Heart left ventricle (tissue), 16 donors: ENCODE data around the gene PALLD. TPM values are rescaled to one million over a fixed set of nuclear protein-coding genes. Genes with fewer than 3 reads are reported as not detected.

Experiments used
- ATAC-seq, 4 donors: fragments of 200-7000 bp; cut with Tn5 transposase; one replicate each; pipeline ENCODE4 v1.9.1; 2020 to 2022; ENCODE audit warnings: moderate library complexity in 4 of 4, mild to moderate bottlenecking in 3 of 4, moderate number of reproducible peaks in 1 of 4
- DNase-seq, 5 donors: peaks; one replicate each; pipeline ENCODE4 v3.0.0-alpha.2; 2020
- H3K27ac ChIP-seq, 12 donors: fragments of 200-600 bp; sonication (generic) in 4 of 12; one replicate each; pipeline versions ENCODE4 v1.5.0 to v1.8.0; 2016 to 2022; ENCODE audit warnings: mild to moderate bottlenecking in 2 of 12
- H3K27me3 ChIP-seq, 9 donors: fragments of 200-600 bp; sonication (generic) in 2 of 9; one replicate each; pipeline versions ENCODE4 v1.5.1 to v1.8.0; 2016 to 2022; ENCODE audit warnings: mild to moderate bottlenecking in 3 of 9
- H3K36me3 ChIP-seq, 9 donors: fragments of 200-600 bp; sonication (generic) in 2 of 9; one replicate each; pipeline versions ENCODE4 v1.5.0 to v1.8.0; 2018 to 2022; ENCODE audit warnings: mild to moderate bottlenecking in 2 of 9
- H3K4me1 ChIP-seq, 12 donors: fragments of 200-600 bp; sonication (generic) in 4 of 12; one replicate each; pipeline versions ENCODE4 v1.5.0 to v1.8.0; 2016 to 2022; ENCODE audit warnings: mild to moderate bottlenecking in 3 of 12
- H3K4me3 ChIP-seq, 12 donors: fragments of 200-600 bp; sonication (generic) in 4 of 12; one replicate each; pipeline versions ENCODE4 v1.5.0 to v1.8.0; 2017 to 2022; ENCODE audit warnings: mild to moderate bottlenecking in 9 of 12, moderate library complexity in 4 of 12
- H3K9me3 ChIP-seq, 12 donors: fragments of 200-600 bp; sonication (generic) in 4 of 12; one replicate each; pipeline versions ENCODE4 v1.5.0 to v1.8.0; 2016 to 2022; ENCODE audit warnings: mild to moderate bottlenecking in 1 of 12
- POLR2A ChIP-seq, 2 donors: fragments of 450-650 bp; IDR thresholded peaks; one replicate each; pipeline ENCODE4 v1.6.1; 2017; ENCODE audit warnings: antibody characterized with exemption in 2 of 2, mild to moderate bottlenecking in 2 of 2, moderate library complexity in 2 of 2
- WGBS, 4 donors: extraction: QIAGEN DNeasy Blood & Tissue Kit in 2 of 4; methylation state at CpG; one replicate each; pipeline versions ENCODE4 v1.1.5 to v1.1.7; 2013 to 2018; 5-methylcytosine and 5-hydroxymethylcytosine counted together
- intact Hi-C, 10 donors: fragments of 100-400 bp; cut with DNase I; formaldehyde crosslinking; loops; one replicate each; pipeline versions ENCODE4 v1.11.1 to v1.14.2; 2022
- polyA plus RNA-seq, 2 donors: library from polyadenylated mRNA; stranded (reverse); fragments of 200-250 nt; gene quantifications; one replicate each; pipeline ENCODE4 v1.2.3, GENCODE V29; 2013
- total RNA-seq, 9 donors: library from RNA; depleted of rRNA in 2 of 9; stranded (reverse); fragments of >200 nt in 2 of 9; fragmentation: NEBNext Ultra II Directional in 3 of 9; extraction: Animal tissue kit (Norgen Biotek cat#: 25700) in 3 of 9; gene quantifications; one replicate each; pipeline versions ENCODE4 v1.1.0 to v1.2.4, GENCODE V29; 2016 to 2023
- TF ChIP-seq, protein P1 (sequence below), 12 donors: fragments of 200-600 bp; sonication (generic) in 4 of 12; IDR thresholded peaks; one replicate each; pipeline versions ENCODE4 v1.5.0 to v1.8.0; 2018 to 2022; ENCODE audit warnings: antibody characterized with exemption in 12 of 12, mild to moderate bottlenecking in 5 of 12
- donor health status: ischemic (EF 13 %, LVEDD 7.1; RV severe dilation, severe dysfunction).
- donor health status: healthy with polysubstance abuse.
- donor health status: DM: no; HTN: yes; CAD: no.
- donor health status: DM: no; HTN: no; CAD: no.
- donor health status: ischemic (EF 25% LVEDD 6.9; RV normal size, moderate dysfunction).
- donor health status: ischemic (EF 25% LVEDD 5.7; RV mildly dilated, moderate dysfunction).
- donor health status: healthy.
- donor health status: DM: yes; HTN: yes; CAD: no.
- donor health status: ischemic (EF 35%, LVEDD 5.7; RV mildly dilated, moderate dysfunction).
- donor health status: nonischemic (EF 11% LVEDD 7.7; RV severe dilation, severe dysfunction).
- donor health status: DM: yes; HTN: yes; CAD: no.
- donor health status: PGD.
- donor health status: ischemic (EF 29% LVEDD 5.4; RV normal size, mild dysfunction).
- donor health status: nonischemic (EF 23%, LVEDD 6.1; RV moderate dilation, normal function).

The PALLD gene
- total and polyA plus RNA-seq, 11 donors, result 193 to 1,428 (median 1,015) TPM

GRCh38 chr4:168618577-168619265, 121.9 kb downstream of the PALLD start:
- no peaks in the 10 kb centered on the region for H3K9me3 ChIP-seq
- H3K4me1 ChIP-seq, result peaks cover 0 to 70% (median 9%) of the 10 kb centered on the region in 12 donors
- H3K27ac ChIP-seq, result peak overlapping the region in 11 of 12 donors; percentile 18 to 91 (median 76)
- ATAC-seq (peak; percentile 69 to 82 (median 82)), DNase-seq (peak in 3 of 5 donors; percentile 36 to 45 (median 39))
- no peak overlapping the region for H3K4me3 ChIP-seq
- H3K36me3 ChIP-seq, result no peaks in the 10 kb centered on the region
- 62 to 71% (median 68%) methylated on average over 8 of the region's 8 CpGs for WGBS, 4 donors
- intact Hi-C loops, result no loop called here
- no peaks in the 10 kb centered on the region for H3K27me3 ChIP-seq
- TF ChIP-seq POLR2A (IDR thresholded peaks at IDR 0.05), result no peak
- TF ChIP-seq, protein P1, sequence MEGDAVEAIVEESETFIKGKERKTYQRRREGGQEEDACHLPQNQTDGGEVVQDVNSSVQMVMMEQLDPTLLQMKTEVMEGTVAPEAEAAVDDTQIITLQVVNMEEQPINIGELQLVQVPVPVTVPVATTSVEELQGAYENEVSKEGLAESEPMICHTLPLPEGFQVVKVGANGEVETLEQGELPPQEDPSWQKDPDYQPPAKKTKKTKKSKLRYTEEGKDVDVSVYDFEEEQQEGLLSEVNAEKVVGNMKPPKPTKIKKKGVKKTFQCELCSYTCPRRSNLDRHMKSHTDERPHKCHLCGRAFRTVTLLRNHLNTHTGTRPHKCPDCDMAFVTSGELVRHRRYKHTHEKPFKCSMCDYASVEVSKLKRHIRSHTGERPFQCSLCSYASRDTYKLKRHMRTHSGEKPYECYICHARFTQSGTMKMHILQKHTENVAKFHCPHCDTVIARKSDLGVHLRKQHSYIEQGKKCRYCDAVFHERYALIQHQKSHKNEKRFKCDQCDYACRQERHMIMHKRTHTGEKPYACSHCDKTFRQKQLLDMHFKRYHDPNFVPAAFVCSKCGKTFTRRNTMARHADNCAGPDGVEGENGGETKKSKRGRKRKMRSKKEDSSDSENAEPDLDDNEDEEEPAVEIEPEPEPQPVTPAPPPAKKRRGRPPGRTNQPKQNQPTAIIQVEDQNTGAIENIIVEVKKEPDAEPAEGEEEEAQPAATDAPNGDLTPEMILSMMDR (IDR thresholded peaks at IDR 0.05), result no peak

DNA sequence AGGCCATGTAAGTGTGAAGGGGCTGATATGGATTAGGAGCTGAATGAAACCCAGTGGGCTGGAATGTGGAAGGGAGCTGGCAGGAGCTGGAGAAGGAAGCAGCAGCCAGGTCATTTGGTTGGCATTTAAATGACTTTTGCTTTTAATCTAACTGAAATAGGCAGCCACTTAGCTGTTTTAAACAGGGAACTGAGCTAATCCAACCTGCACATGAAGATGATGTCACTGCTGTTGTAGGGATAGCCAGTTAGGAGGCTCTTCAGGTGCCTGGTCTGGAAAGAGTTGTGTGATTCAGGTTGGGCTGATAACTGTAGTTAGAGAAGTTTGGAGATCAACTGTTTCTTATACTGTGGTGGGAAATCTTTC, 122.4 kb downstream of the PALLD start:
- intact Hi-C loops, result no loop called here
- Histone ChIP-seq H3K9me3 (no peaks in the 10 kb centered on the region), H3K27ac (peak overlapping the region; percentile 18 to 91 (median 74)), H3K27me3 (no peaks in the 10 kb centered on the region), H3K36me3 (no peaks in the 10 kb centered on the region), H3K4me1 (peaks cover 0 to 71% (median 9%) of the 10 kb centered on the region in 12 donors), H3K4me3 (no peak overlapping the region)
- ATAC-seq (peak; percentile 68 to 89 (median 82)), DNase-seq (peak in 3 of 5 donors; percentile 25 to 36 (median 32))
- no peak for TF ChIP-seq POLR2A (IDR thresholded peaks at IDR 0.05)
- TF ChIP-seq, protein P1 (IDR thresholded peaks at IDR 0.05), result no peak

GRCh38 chr4:168621806-168622589, 125.1 kb downstream of the PALLD start:
- Histone ChIP-seq H3K27ac (peak overlapping the region in 8 of 12 donors; percentile 8 to 91 (median 64)), H3K9me3 (no peaks in the 10 kb centered on the region), H3K4me1 (peaks cover 0 to 56% (median 9%) of the 10 kb centered on the region in 12 donors), H3K36me3 (no peaks in the 10 kb centered on the region), H3K4me3 (no peak overlapping the region), H3K27me3 (no peaks in the 10 kb centered on the region)
- DNase-seq, result no peak
- intact Hi-C loops, result no loop called here
- 77 to 81% (median 81%) methylated on average over 9 of the region's 9 CpGs for WGBS, 4 donors
- ATAC-seq, result no peak
- TF ChIP-seq POLR2A (IDR thresholded peaks at IDR 0.05), result no peak
- TF ChIP-seq, protein P1 (IDR thresholded peaks at IDR 0.05), result no peak

DNA sequence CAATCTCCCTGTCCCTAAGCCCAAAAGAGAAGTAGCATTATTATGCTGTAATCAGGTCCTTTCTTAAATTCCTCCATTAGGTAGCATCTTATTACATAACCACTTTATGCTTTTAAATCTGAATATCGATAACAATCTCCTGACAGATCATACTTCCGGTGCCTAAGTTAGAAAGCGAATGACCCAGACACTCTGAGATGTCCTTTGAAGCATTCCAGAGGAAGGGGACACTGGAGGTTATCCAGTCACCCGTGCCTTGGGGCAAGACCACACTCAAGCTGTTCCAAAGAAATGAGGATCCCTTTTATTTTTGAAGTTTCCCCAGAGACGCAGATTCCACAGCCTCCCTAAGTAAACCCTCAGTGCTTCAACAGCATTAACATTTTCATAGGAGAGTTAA, 125.7 kb downstream of the PALLD start:
- no peaks in the 10 kb centered on the region for H3K27me3 ChIP-seq
- H3K9me3 ChIP-seq, result no peaks in the 10 kb centered on the region
- intact Hi-C loops, result no loop called here
- no peak for ATAC-seq
- DNase-seq, result no peak
- WGBS, 4 donors, result 45 to 53% (median 51%) methylated on average over 5 of the region's 5 CpGs
- no peak overlapping the region for H3K4me3 ChIP-seq
- H3K4me1 ChIP-seq, result peaks cover 0 to 56% (median 9%) of the 10 kb centered on the region in 12 donors
- TF ChIP-seq POLR2A (IDR thresholded peaks at IDR 0.05), result no peak
- TF ChIP-seq, protein P1 (IDR thresholded peaks at IDR 0.05), result no peak
- H3K36me3 ChIP-seq, result no peaks in the 10 kb centered on the region
- peak overlapping the region in 6 of 12 donors; percentile 40 to 91 (median 76) for H3K27ac ChIP-seq
